ENCODE measurements around the gene MED29. TPM values are rescaled to one million over a fixed set of nuclear protein-coding genes. Genes with fewer than 3 reads are reported as not detected.

The MED29 gene
- total and polyA plus RNA-seq, 2 of the 4 experiments (the other 2 are of a cell fraction): 17.6 to 28.8 TPM

DNA sequence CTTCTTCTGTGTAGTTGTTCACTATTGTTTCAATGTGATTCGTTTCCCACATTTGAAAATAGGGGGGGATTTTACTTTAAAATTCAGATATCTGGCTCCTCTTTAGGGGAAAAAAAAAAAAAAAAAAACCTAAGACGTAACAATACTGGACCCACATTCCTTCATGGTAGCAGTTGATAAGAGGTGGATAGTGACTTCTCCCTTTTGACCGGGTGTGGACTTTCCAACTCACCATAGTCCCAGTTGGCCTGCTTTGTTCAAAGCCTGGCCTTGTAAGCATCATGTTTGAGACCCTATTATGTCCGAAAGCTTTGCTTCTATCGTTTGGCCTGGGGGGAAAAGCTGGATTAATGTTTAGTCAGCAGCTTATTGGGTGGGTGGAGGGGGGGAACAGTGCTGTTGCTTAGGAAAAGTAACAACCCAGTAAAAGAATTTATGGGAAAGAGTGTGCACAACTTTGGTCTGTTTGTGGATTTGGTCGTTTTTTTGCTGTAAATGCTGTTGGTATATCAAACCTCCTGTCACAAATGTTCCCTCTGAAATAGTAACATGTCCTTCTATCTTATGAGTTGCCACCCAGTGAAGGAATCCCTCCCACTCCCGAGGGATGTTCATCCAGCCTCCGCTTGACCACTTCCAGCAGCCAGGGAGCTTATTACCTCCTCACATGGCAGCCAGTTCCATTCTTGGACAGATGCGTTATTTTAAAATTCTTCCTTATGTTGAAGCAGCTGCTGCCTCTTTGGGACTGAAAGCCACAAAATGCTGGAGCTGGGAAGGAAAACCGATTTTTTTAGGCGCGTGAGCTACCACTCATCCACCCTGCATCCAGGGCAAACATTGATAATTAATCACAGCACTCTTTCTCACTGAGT is 38.6 kb upstream of the MED29 start:
- CTCF ChIA-PET: interaction anchor here (0.6 kb wide), 1 partner anchor 12 kb away, joined by 4 read pairs; no protein-coding TSS in a partner anchor
- no peak overlapping the region for H3K56ac ChIP-seq (ENCODE audit: extremely low read depth, insufficient read depth, low read length)
- peaks cover 4% of the 10 kb centered on the region; the same call in 1 of the 2 replicates for H3K4me1 ChIP-seq (ENCODE audit: control insufficient read depth, insufficient read depth, low read length)
- H3K18ac ChIP-seq (ENCODE audit: low read depth, low read length): no peak overlapping the region
- peaks cover 7% of the 10 kb centered on the region for H3K9me1 ChIP-seq (ENCODE audit: insufficient read depth, low read length)
- peaks cover 63% of the 10 kb centered on the region for H3K36me3 ChIP-seq (ENCODE audit: control insufficient read depth, insufficient read depth, low read length)
- no peak overlapping the region for H3K4me3 ChIP-seq (ENCODE audit: insufficient read depth, low read depth, low read length)
- dilution Hi-C loops (cut with HindIII; ENCODE audit: low sequenced_read_pairs, unreplicated experiment) (no loop called here), in situ Hi-C loops (cut with MboI; ENCODE audit: low sequenced_read_pairs) (no loop called here), intact Hi-C loops (cut with micrococcal nuclease) (no loop called here)
- DNase-seq: no peak
- H3K27me3 ChIP-seq (ENCODE audit: control insufficient read depth, insufficient read depth, low read length): no peaks in the 10 kb centered on the region
- H2AK5ac ChIP-seq (ENCODE audit: low read depth, low read length): no peak overlapping the region
- WGBS, 2 experiments (ENCODE audit: extremely low coverage in 2 of 2, insufficient read length in 1 of 2): 100% methylated on average over 2 of the region's 12 CpGs; no CpG with 5 or more reads in 1 of the 2 experiments
- H2BK20ac ChIP-seq (ENCODE audit: low read depth, low read length): no peak overlapping the region
- no TSS peak for BruUV-seq (replicated peaks)
- no peak overlapping the region for H3K27ac ChIP-seq (ENCODE audit: insufficient read depth, low read length)
- no peak overlapping the region for H3K14ac ChIP-seq (replicated peaks; ENCODE audit: low read depth, low read length)
- H3K4ac ChIP-seq (ENCODE audit: low read depth, low read length): no peak overlapping the region
- H2BK5ac ChIP-seq (ENCODE audit: low read depth, low read length, poor library complexity, severe bottlenecking): no peak overlapping the region
- TF ChIP-seq MAFK (IDR thresholded peaks at IDR 0.05; ENCODE audit: low read depth, low read length) (no peak), SMC3 (IDR thresholded peaks at IDR 0.05; ENCODE audit: low read depth, low read length) (no peak), MXI1 (IDR thresholded peaks at IDR 0.05; ENCODE audit: borderline replicate concordance, low read depth, low read length) (no peak), FOS (IDR thresholded peaks at IDR 0.05; ENCODE audit: low read depth, low read length) (no peak), RCOR1 (IDR thresholded peaks at IDR 0.05; ENCODE audit: insufficient replicate concordance, low read length) (no peak), RFX5 (IDR thresholded peaks at IDR 0.05; ENCODE audit: low read depth, low read length) (no peak)
- TF ChIP-seq, protein P1, sequence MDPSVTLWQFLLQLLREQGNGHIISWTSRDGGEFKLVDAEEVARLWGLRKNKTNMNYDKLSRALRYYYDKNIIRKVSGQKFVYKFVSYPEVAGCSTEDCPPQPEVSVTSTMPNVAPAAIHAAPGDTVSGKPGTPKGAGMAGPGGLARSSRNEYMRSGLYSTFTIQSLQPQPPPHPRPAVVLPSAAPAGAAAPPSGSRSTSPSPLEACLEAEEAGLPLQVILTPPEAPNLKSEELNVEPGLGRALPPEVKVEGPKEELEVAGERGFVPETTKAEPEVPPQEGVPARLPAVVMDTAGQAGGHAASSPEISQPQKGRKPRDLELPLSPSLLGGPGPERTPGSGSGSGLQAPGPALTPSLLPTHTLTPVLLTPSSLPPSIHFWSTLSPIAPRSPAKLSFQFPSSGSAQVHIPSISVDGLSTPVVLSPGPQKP (IDR thresholded peaks at IDR 0.05; ENCODE audit: borderline replicate concordance, low read depth, low read length): no peak
- no peak overlapping the region for H2BK120ac ChIP-seq (ENCODE audit: low read depth, low read length)
- H3K23ac ChIP-seq (ENCODE audit: low read depth, low read length): no peak overlapping the region
- POLR2A ChIA-PET (ENCODE audit: unreplicated experiment): no interaction called here
- no peak overlapping the region for H3K4me2 ChIP-seq (ENCODE audit: low read depth, low read length)
- ATAC-seq (ENCODE audit: low read depth): no peak
- H4K5ac ChIP-seq (ENCODE audit: low read depth, low read length): no peak overlapping the region
- H2AFZ ChIP-seq (replicated peaks; ENCODE audit: low read length, poor library complexity): no peak overlapping the region
- no peak overlapping the region for H2AK9ac ChIP-seq (replicated peaks; ENCODE audit: low read depth, low read length, poor library complexity)
- H4K20me1 ChIP-seq (ENCODE audit: insufficient read depth, low read length): peaks cover 37% of the 10 kb centered on the region
- no peak overlapping the region for H2BK15ac ChIP-seq (ENCODE audit: low read depth, low read length)
- no peaks in the 10 kb centered on the region for H3K9me3 ChIP-seq (ENCODE audit: control insufficient read depth, insufficient read depth, low read length)
- peaks cover 56 to 80% of the 10 kb centered on the region in 2 experiments for H3K79me1 ChIP-seq (ENCODE audit: low read depth in 1 of 2, low read length in 2 of 2)
- no peak overlapping the region for H4K91ac ChIP-seq (ENCODE audit: insufficient read depth, low read depth, low read length)
- no peak overlapping the region for H3K9ac ChIP-seq (ENCODE audit: low read depth, low read length)
- H4K8ac ChIP-seq (ENCODE audit: low read depth in 2 of 2, low read length in 2 of 2): no peak overlapping the region
